IMR-90 (cell line): ENCODE results near the gene KCNQ5. TPM values are rescaled to one million over a fixed set of nuclear protein-coding genes. Genes with fewer than 3 reads are reported as not detected.

ENCODE experiments used
- ATAC-seq: fragments of 200-7000 bp; cut with Tn5 transposase; 2 replicates; pipeline ENCODE4 v1.9.1; 2020; ENCODE audit warnings: low read depth, mild to moderate bottlenecking, moderate library complexity
- BruUV-seq: library from RNA; stranded (reverse); fragments of 400-500 nt; replicated peaks from 2 replicates; lab custom pipeline; 2021; lab: Mats Ljungman, UMichigan
- CTCF ChIA-PET: fragments of 300-600 bp; formaldehyde crosslinking; extraction: SDS; loops from one replicate; lab custom pipeline; 2021; ENCODE audit warnings: antibody characterized with exemption; lab: Yijun Ruan, JAX
- POLR2A ChIA-PET: fragments of 300-600 bp; sonication (Branson Sonifier 250); formaldehyde crosslinking; loops from one replicate; lab custom pipeline; 2022; ENCODE audit warnings: antibody characterized with exemption; ENCODE audit not compliant: unreplicated experiment; lab: Charles Lee
- DNase-seq: peaks from one replicate; pipeline ENCODE4 v3.0.0; 2013
- H2AFZ ChIP-seq: replicated peaks from 2 replicates; pipeline ENCODE3; 2013; ENCODE audit warnings: low read length, mild to moderate bottlenecking; ENCODE audit not compliant: poor library complexity
- H2AK5ac ChIP-seq: 2 replicates; pipeline ENCODE4 v1.6.1; 2013; ENCODE audit warnings: low read depth, low read length, inconsistent platforms
- H2AK9ac ChIP-seq: replicated peaks from 2 replicates; pipeline ENCODE3; 2013; ENCODE audit warnings: mild to moderate bottlenecking, low read depth, low read length, moderate library complexity; ENCODE audit not compliant: poor library complexity
- H2BK120ac ChIP-seq: 2 replicates; pipeline ENCODE4 v1.6.1; 2013; ENCODE audit warnings: low read depth, low read length, inconsistent platforms
- H2BK15ac ChIP-seq: 3 replicates; pipeline ENCODE4 v1.6.1; 2013; ENCODE audit warnings: low read depth, low read length, inconsistent platforms
- H2BK20ac ChIP-seq: 2 replicates; pipeline ENCODE4 v1.6.1; 2013; ENCODE audit warnings: low read depth, mild to moderate bottlenecking, inconsistent platforms, low read length, moderate library complexity
- H2BK5ac ChIP-seq: 2 replicates; pipeline ENCODE4 v1.6.1; 2013; ENCODE audit warnings: mild to moderate bottlenecking, low read depth, low read length, inconsistent platforms; ENCODE audit not compliant: poor library complexity, severe bottlenecking
- H3K14ac ChIP-seq: replicated peaks from 2 replicates; pipeline ENCODE4 v1.6.1; 2013; ENCODE audit warnings: low read depth, low read length, inconsistent platforms
- H3K18ac ChIP-seq: 2 replicates; pipeline ENCODE4 v1.6.1; 2013; ENCODE audit warnings: low read depth, low read length, control low read depth
- H3K23ac ChIP-seq: 2 replicates; pipeline ENCODE4 v1.6.1; 2013; ENCODE audit warnings: low read depth, low read length, inconsistent platforms
- H3K27ac ChIP-seq: 2 replicates; pipeline ENCODE4 v1.5.1; 2013; ENCODE audit warnings: mild to moderate bottlenecking, control low read depth, low read length; ENCODE audit not compliant: insufficient read depth
- H3K27me3 ChIP-seq: 2 replicates; pipeline ENCODE4 v1.6.1; 2013; ENCODE audit warnings: low read length; ENCODE audit not compliant: control insufficient read depth, insufficient read depth
- H3K36me3 ChIP-seq: 2 replicates; pipeline ENCODE4 v1.6.1; 2013; ENCODE audit warnings: low read length, mixed read lengths; ENCODE audit not compliant: control insufficient read depth, insufficient read depth
- H3K4ac ChIP-seq: 2 replicates; pipeline ENCODE4 v1.6.1; 2013; ENCODE audit warnings: low read depth, low read length, inconsistent platforms
- H3K4me1 ChIP-seq: 2 replicates; pipeline ENCODE4 v1.6.1; 2013; ENCODE audit warnings: low read length, mixed read lengths; ENCODE audit not compliant: control insufficient read depth, insufficient read depth
- H3K4me2 ChIP-seq: 2 replicates; pipeline ENCODE4 v1.6.1; 2013; ENCODE audit warnings: low read depth, mild to moderate bottlenecking, control low read depth, low read length, moderate library complexity
- H3K4me3 ChIP-seq: 2 replicates; pipeline ENCODE4 v1.5.1; 2013; ENCODE audit warnings: low read depth, mild to moderate bottlenecking, control low read depth, low read length, moderate library complexity; ENCODE audit not compliant: insufficient read depth
- H3K56ac ChIP-seq: 2 replicates; pipeline ENCODE4 v1.6.1; 2013; ENCODE audit warnings: low read length, inconsistent platforms; ENCODE audit not compliant: insufficient read depth; ENCODE audit errors: extremely low read depth
- H3K79me1 ChIP-seq, 2 experiments: 2 replicates each; pipeline ENCODE4 v1.6.1; 2013; ENCODE audit warnings: low read length in 2 of 2, inconsistent platforms in 1 of 2, low read depth in 1 of 2
- H3K9ac ChIP-seq: 2 replicates; pipeline ENCODE4 v1.6.1; 2013; ENCODE audit warnings: low read depth, low read length, control low read depth
- H3K9me1 ChIP-seq: 2 replicates; pipeline ENCODE4 v1.6.1; 2013; ENCODE audit warnings: low read length, inconsistent platforms; ENCODE audit not compliant: insufficient read depth
- H3K9me3 ChIP-seq: 2 replicates; pipeline ENCODE4 v1.6.1; 2013; ENCODE audit warnings: low read length; ENCODE audit not compliant: control insufficient read depth, insufficient read depth
- H4K20me1 ChIP-seq: 2 replicates; pipeline ENCODE4 v1.6.1; 2013; ENCODE audit warnings: low read length, inconsistent platforms; ENCODE audit not compliant: insufficient read depth
- H4K5ac ChIP-seq: 2 replicates; pipeline ENCODE4 v1.6.1; 2013; ENCODE audit warnings: mild to moderate bottlenecking, low read depth, low read length, control low read depth
- H4K8ac ChIP-seq, 2 experiments: 2 replicates each; pipeline ENCODE4 v1.6.1; 2013; ENCODE audit warnings: low read depth in 2 of 2, low read length in 2 of 2, control low read depth in 1 of 2, inconsistent platforms in 1 of 2
- H4K91ac ChIP-seq: 2 replicates; pipeline ENCODE4 v1.6.1; 2013; ENCODE audit warnings: low read depth, low read length, inconsistent platforms; ENCODE audit not compliant: insufficient read depth
- FOS ChIP-seq: fragments of 150-350 bp; IDR thresholded peaks from 2 replicates; pipeline ENCODE4 v1.6.1; 2016; ENCODE audit warnings: low read depth, low read length
- NFE2L2 ChIP-seq: fragments of 150-350 bp; IDR thresholded peaks from 2 replicates; pipeline ENCODE4 v1.6.1; 2016; ENCODE audit warnings: low read depth, mild to moderate bottlenecking, low read length
- SMC3 ChIP-seq: fragments of 150-350 bp; IDR thresholded peaks from 2 replicates; pipeline ENCODE4 v1.6.1; 2016; ENCODE audit warnings: low read depth, mild to moderate bottlenecking, antibody characterized with exemption, low read length, moderate library complexity
- WGBS, 2 experiments: methylation state at CpG; one replicate each; pipeline versions ENCODE4 v1.1.5 to v1.1.7; 2013; ENCODE audit warnings: missing lambda C conversion rate in 2 of 2; ENCODE audit not compliant: insufficient read length in 1 of 2; ENCODE audit errors: extremely low coverage in 2 of 2; 5-methylcytosine and 5-hydroxymethylcytosine counted together
- dilution Hi-C: fragments of 300-500 bp; cut with HindIII; formaldehyde crosslinking; loops from one replicate; pipeline ENCODE4 v1.14.3; 2018; ENCODE audit warnings: low sequenced_read_pairs; ENCODE audit not compliant: unreplicated experiment
- in situ Hi-C: fragments of 300-500 bp; cut with MboI; formaldehyde crosslinking; loops from 3 replicates; pipeline ENCODE4 v1.14.3; 2019; ENCODE audit warnings: low sequenced_read_pairs, inconsistent platforms, mixed read lengths
- intact Hi-C: fragments of 100-400 bp; cut with micrococcal nuclease; formaldehyde crosslinking; loops from 2 replicates; pipeline ENCODE4 v1.10.0; 2022
- polyA plus RNA-seq, 3 experiments: library from polyadenylated mRNA; depleted of rRNA; stranded (reverse); fragments of >200 nt; gene quantifications; 2 replicates each; pipeline ENCODE4 v1.2.3, GENCODE V29; 2012; ENCODE audit warnings: low replicate concordance in 1 of 3
- total RNA-seq: library from RNA; depleted of rRNA; stranded (reverse); fragments of >200 nt; gene quantifications from 2 replicates; pipeline ENCODE4 v1.2.3, GENCODE V29; 2012

The KCNQ5 gene
- total and polyA plus RNA-seq, 2 of the 4 experiments (the other 2 are of a cell fraction) = 0.75 to 1.3 TPM

DNA sequence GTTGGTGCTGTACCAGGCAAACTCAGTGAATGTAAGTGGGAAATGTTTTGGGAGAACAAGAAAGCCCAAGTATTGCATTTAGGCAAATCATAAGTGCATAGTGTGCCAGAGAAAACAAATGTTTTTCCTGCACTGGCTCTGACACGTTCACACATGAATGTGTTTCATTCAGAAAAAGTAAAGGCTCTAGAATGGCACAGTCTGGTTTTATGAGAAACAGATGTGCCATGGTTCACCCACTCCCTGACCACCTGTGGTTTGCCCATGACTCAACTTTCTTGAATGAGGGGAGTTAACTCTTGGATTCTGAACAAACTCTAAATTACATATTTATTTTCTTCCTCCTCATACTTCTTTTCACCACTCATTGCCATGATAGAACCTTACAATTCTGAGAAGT, 126.9 kb downstream of the KCNQ5 start:
- no peak overlapping the region for H3K9ac ChIP-seq
- no peak overlapping the region for H4K5ac ChIP-seq
- no peaks in the 10 kb centered on the region for H3K36me3 ChIP-seq
- H3K27me3 ChIP-seq = no peaks in the 10 kb centered on the region
- TF ChIP-seq FOS (no peak), NFE2L2 (no peak), SMC3 (no peak)
- H3K4me1 ChIP-seq = peaks cover 4% of the 10 kb centered on the region; the same call in 1 of the 2 replicates
- H3K56ac ChIP-seq = no peak overlapping the region
- DNase-seq (peak; percentile 84), ATAC-seq (peak; percentile 74; the same call in 1 of the 2 replicates)
- no peak overlapping the region for H3K4me2 ChIP-seq
- intact Hi-C loops (no loop called here), in situ Hi-C loops (no loop called here), dilution Hi-C loops (no loop called here)
- H2BK5ac ChIP-seq = no peak overlapping the region
- H4K91ac ChIP-seq = no peak overlapping the region
- H4K20me1 ChIP-seq = no peaks in the 10 kb centered on the region
- no TSS peak for BruUV-seq
- no peak overlapping the region for H2BK120ac ChIP-seq
- H3K4ac ChIP-seq = no peak overlapping the region
- H2AK9ac ChIP-seq = no peak overlapping the region
- no peak overlapping the region for H2BK15ac ChIP-seq
- no peak overlapping the region for H3K18ac ChIP-seq
- no peak overlapping the region for H3K27ac ChIP-seq
- no peak overlapping the region for H2BK20ac ChIP-seq
- ChIA-PET POLR2A (no interaction called here), CTCF (no interaction called here)
- no peak overlapping the region for H3K4me3 ChIP-seq
- WGBS, 2 experiments = no CpG with 5 or more reads among the region's 1 CpG
- no peak overlapping the region for H2AFZ ChIP-seq
- H3K79me1 ChIP-seq = no peaks in the 10 kb centered on the region
- no peaks in the 10 kb centered on the region for H3K9me3 ChIP-seq
- H4K8ac ChIP-seq = no peak overlapping the region
- H2AK5ac ChIP-seq = no peak overlapping the region
- H3K23ac ChIP-seq = no peak overlapping the region
- no peaks in the 10 kb centered on the region; the same call in 1 of the 2 replicates for H3K9me1 ChIP-seq
- H3K14ac ChIP-seq = no peak overlapping the region
